CD8-positive, alpha-beta memory T cell (primary cell): Measurements from ENCODE around the gene AK8. TPM values are rescaled to one million over a fixed set of nuclear protein-coding genes. Genes with fewer than 3 reads are reported as not detected.

Source experiments
- CTCF ChIA-PET: fragments of 350-600 bp; sonication (Branson Sonifier 250); formaldehyde crosslinking; loops from one replicate; lab custom pipeline; 2021; ENCODE audit warnings: antibody characterized with exemption; lab: Charles Lee
- POLR2A ChIA-PET: fragments of 350-600 bp; sonication (Branson Sonifier 250); formaldehyde crosslinking; loops from one replicate; lab custom pipeline; 2021; ENCODE audit warnings: antibody characterized with exemption; lab: Charles Lee
- DNase-seq, 5 donors: peaks; one replicate each; pipeline versions ENCODE4 v3.0.0 to v3.0.0-alpha.2; 2020 to 2022; ENCODE audit warnings: mixed read lengths in 1 of 5
- H3K27ac ChIP-seq: one replicate; pipeline ENCODE4 v1.7.0; 2013; ENCODE audit warnings: low read depth, mild to moderate bottlenecking, low read length, moderate library complexity
- H3K27me3 ChIP-seq: 2 replicates; pipeline ENCODE4 v1.7.0; 2013; ENCODE audit warnings: low read length, mild to moderate bottlenecking; ENCODE audit not compliant: insufficient read depth, poor library complexity, severe bottlenecking
- H3K36me3 ChIP-seq: 2 replicates; pipeline ENCODE4 v1.7.0; 2013; ENCODE audit warnings: mild to moderate bottlenecking, low read length, moderate library complexity; ENCODE audit not compliant: insufficient read depth
- H3K4me1 ChIP-seq: 2 replicates; pipeline ENCODE4 v1.7.0; 2013; ENCODE audit warnings: mild to moderate bottlenecking, low read length, moderate library complexity; ENCODE audit not compliant: insufficient read depth
- H3K4me3 ChIP-seq: 2 replicates; pipeline ENCODE4 v1.7.0; 2013; ENCODE audit warnings: mild to moderate bottlenecking, low read length
- H3K9me3 ChIP-seq: 2 replicates; pipeline ENCODE4 v1.7.0; 2013; ENCODE audit warnings: mild to moderate bottlenecking, low read length
- H3K27ac Mint-ChIP-seq, 8 donors: one replicate each; pipeline ENCODE4 v1.8.0; 2020 to 2021; ENCODE audit warnings: mixed read lengths in 8 of 8, mild to moderate bottlenecking in 6 of 8, inconsistent platforms in 3 of 8, moderate library complexity in 3 of 8
- H3K27me3 Mint-ChIP-seq, 2 donors: one replicate each; pipeline ENCODE4 v1.8.0; 2020 to 2021; ENCODE audit warnings: mixed read lengths in 2 of 2, mild to moderate bottlenecking in 1 of 2, moderate library complexity in 1 of 2
- H3K36me3 Mint-ChIP-seq, 3 donors: one replicate each; pipeline ENCODE4 v1.8.0; 2020 to 2021; ENCODE audit warnings: mixed read lengths in 3 of 3, inconsistent platforms in 1 of 3, mild to moderate bottlenecking in 1 of 3
- H3K4me1 Mint-ChIP-seq, 3 donors: one replicate each; pipeline ENCODE4 v1.8.0; 2020 to 2021; ENCODE audit warnings: mixed read lengths in 3 of 3, inconsistent platforms in 1 of 3, mild to moderate bottlenecking in 1 of 3
- H3K4me3 Mint-ChIP-seq, 7 donors: one replicate each; pipeline ENCODE4 v1.8.0; 2020 to 2021; ENCODE audit warnings: mixed read lengths in 7 of 7, mild to moderate bottlenecking in 6 of 7, moderate library complexity in 4 of 7, inconsistent platforms in 2 of 7
- H3K9me3 Mint-ChIP-seq, 5 donors: one replicate each; pipeline ENCODE4 v1.8.0; 2020 to 2022; ENCODE audit warnings: mixed read lengths in 5 of 5, mild to moderate bottlenecking in 3 of 5, moderate library complexity in 2 of 5, inconsistent platforms in 1 of 5
- polyA plus RNA-seq: library from polyadenylated mRNA; unstranded; fragments of 300-500 nt; fragmentation: Illumina TruSeq; gene quantifications from one replicate; pipeline ENCODE4 v1.2.3, GENCODE V29; 2021
- total RNA-seq, 2 experiments: library from RNA; stranded (reverse); gene quantifications; one replicate each; pipeline ENCODE4 v1.2.3, GENCODE V29; 2021

AK8 gene
- total and polyA plus RNA-seq, 3 experiments from 2014 or later: not detected

- Mint-ChIP-seq H3K36me3 (no peaks in the 10 kb centered on the region), H3K4me3 (no peak overlapping the region), H3K9me3 (no peaks in the 10 kb centered on the region), H3K27ac (peak overlapping the region in 1 of 8 donors; percentile 50), H3K4me1 (peaks cover 0 to 7% (median 0%) of the 10 kb centered on the region in 3 donors), H3K27me3 (peaks cover 42 to 57% of the 10 kb centered on the region in 2 donors)
- Histone ChIP-seq H3K9me3 (no peaks in the 10 kb centered on the region), H3K4me3 (no peak overlapping the region), H3K36me3 (no peaks in the 10 kb centered on the region), H3K27ac (no peak overlapping the region), H3K27me3 (peaks cover 23% of the 10 kb centered on the region), H3K4me1 (no peaks in the 10 kb centered on the region)
- POLR2A ChIA-PET: no interaction called here
- no peak for DNase-seq
- CTCF ChIA-PET: no interaction called here
Observed at GRCh38 chr9:132744881-132745755, 133.0 kb downstream of the AK8 start.

- Mint-ChIP-seq H3K9me3 (no peaks in the 10 kb centered on the region), H3K27me3 (peaks cover 40 to 57% of the 10 kb centered on the region in 2 donors), H3K4me3 (no peak overlapping the region), H3K27ac (no peak overlapping the region), H3K36me3 (no peaks in the 10 kb centered on the region), H3K4me1 (peaks cover 0 to 7% (median 0%) of the 10 kb centered on the region in 3 donors)
- Histone ChIP-seq H3K27me3 (peaks cover 23% of the 10 kb centered on the region), H3K9me3 (no peaks in the 10 kb centered on the region), H3K36me3 (no peaks in the 10 kb centered on the region), H3K4me3 (no peak overlapping the region), H3K4me1 (no peaks in the 10 kb centered on the region), H3K27ac (no peak overlapping the region)
- CTCF ChIA-PET: no interaction called here
- no peak for DNase-seq
- POLR2A ChIA-PET: no interaction called here
Observed at GRCh38 chr9:132743931-132744479, 134.1 kb downstream of the AK8 start.

- no peaks in the 10 kb centered on the region for H3K9me3 Mint-ChIP-seq
- H3K4me3 ChIP-seq: no peak overlapping the region
- H3K27me3 Mint-ChIP-seq: peaks cover 36 to 57% of the 10 kb centered on the region in 2 donors
- H3K4me1 ChIP-seq: no peaks in the 10 kb centered on the region
- H3K27me3 ChIP-seq: peaks cover 23% of the 10 kb centered on the region
- H3K9me3 ChIP-seq: no peaks in the 10 kb centered on the region
- H3K4me3 Mint-ChIP-seq: no peak overlapping the region
- no peak for DNase-seq
- H3K36me3 Mint-ChIP-seq: no peaks in the 10 kb centered on the region
- ChIA-PET CTCF (no interaction called here), POLR2A (no interaction called here)
- peaks cover 0 to 7% (median 0%) of the 10 kb centered on the region in 3 donors for H3K4me1 Mint-ChIP-seq
- no peak overlapping the region for H3K27ac ChIP-seq
- H3K36me3 ChIP-seq: no peaks in the 10 kb centered on the region
- H3K27ac Mint-ChIP-seq: peak overlapping the region in 1 of 8 donors; percentile 31
Observed at GRCh38 chr9:132742821-132743311, 135.2 kb downstream of the AK8 start.

GRCh38 chr9:132740526-132741309 is 137.4 kb downstream of the AK8 start:
- H3K36me3 Mint-ChIP-seq: no peaks in the 10 kb centered on the region
- no peak overlapping the region for H3K4me3 ChIP-seq
- no peaks in the 10 kb centered on the region for H3K9me3 Mint-ChIP-seq
- CTCF ChIA-PET: no interaction called here
- no peak for DNase-seq
- no peaks in the 10 kb centered on the region for H3K9me3 ChIP-seq
- no peaks in the 10 kb centered on the region for H3K4me1 ChIP-seq
- peaks cover 0 to 7% (median 0%) of the 10 kb centered on the region in 3 donors for H3K4me1 Mint-ChIP-seq
- POLR2A ChIA-PET: no interaction called here
- peaks cover 19% of the 10 kb centered on the region for H3K27me3 ChIP-seq
- no peak overlapping the region for H3K27ac ChIP-seq
- H3K4me3 Mint-ChIP-seq: no peak overlapping the region
- H3K36me3 ChIP-seq: no peaks in the 10 kb centered on the region
- no peak overlapping the region for H3K27ac Mint-ChIP-seq
- peaks cover 26 to 57% of the 10 kb centered on the region in 2 donors for H3K27me3 Mint-ChIP-seq

- no peaks in the 10 kb centered on the region for H3K9me3 ChIP-seq
- ChIA-PET POLR2A (no interaction called here), CTCF (no interaction called here)
- no peak for DNase-seq
- peaks cover 13% of the 10 kb centered on the region for H3K27me3 ChIP-seq
- no peak overlapping the region for H3K27ac Mint-ChIP-seq
- H3K4me1 ChIP-seq: no peaks in the 10 kb centered on the region
- H3K4me1 Mint-ChIP-seq: peaks cover 0 to 4% (median 0%) of the 10 kb centered on the region in 3 donors
- H3K27ac ChIP-seq: no peak overlapping the region
- H3K27me3 Mint-ChIP-seq: peaks cover 21 to 56% of the 10 kb centered on the region in 2 donors
- no peaks in the 10 kb centered on the region for H3K9me3 Mint-ChIP-seq
- no peak overlapping the region for H3K4me3 ChIP-seq
- H3K36me3 Mint-ChIP-seq: no peaks in the 10 kb centered on the region
- H3K36me3 ChIP-seq: no peaks in the 10 kb centered on the region
- H3K4me3 Mint-ChIP-seq: peak overlapping the region in 1 of 7 donors; percentile 28
Observed at GRCh38 chr9:132739710-132740310, 138.3 kb downstream of the AK8 start.

- H3K27me3 Mint-ChIP-seq: peaks cover 8 to 56% of the 10 kb centered on the region in 2 donors
- no peaks in the 10 kb centered on the region for H3K36me3 Mint-ChIP-seq
- no peak overlapping the region for H3K4me3 Mint-ChIP-seq
- Histone ChIP-seq H3K4me3 (no peak overlapping the region), H3K27me3 (no peaks in the 10 kb centered on the region), H3K36me3 (no peaks in the 10 kb centered on the region), H3K4me1 (no peaks in the 10 kb centered on the region), H3K9me3 (no peaks in the 10 kb centered on the region), H3K27ac (no peak overlapping the region)
- no peaks in the 10 kb centered on the region for H3K4me1 Mint-ChIP-seq
- ChIA-PET POLR2A (no interaction called here), CTCF (no interaction called here)
- DNase-seq: no peak
- H3K27ac Mint-ChIP-seq: no peak overlapping the region
- no peaks in the 10 kb centered on the region for H3K9me3 Mint-ChIP-seq
Observed at GRCh38 chr9:132733260-132733815, 144.7 kb downstream of the AK8 start.

GRCh38 chr9:132732326-132733259 is 145.5 kb downstream of the AK8 start:
- Histone ChIP-seq H3K4me1 (no peaks in the 10 kb centered on the region), H3K9me3 (no peaks in the 10 kb centered on the region), H3K27ac (no peak overlapping the region), H3K4me3 (no peak overlapping the region), H3K27me3 (no peaks in the 10 kb centered on the region), H3K36me3 (no peaks in the 10 kb centered on the region)
- DNase-seq: no peak
- Mint-ChIP-seq H3K27ac (no peak overlapping the region), H3K36me3 (no peaks in the 10 kb centered on the region), H3K4me1 (no peaks in the 10 kb centered on the region), H3K9me3 (no peaks in the 10 kb centered on the region), H3K4me3 (no peak overlapping the region), H3K27me3 (peaks cover 12 to 59% of the 10 kb centered on the region in 2 donors)
- CTCF ChIA-PET: no interaction called here
- POLR2A ChIA-PET: no interaction called here
